Left lung (tissue), 10 donors: Measurements from ENCODE around the gene PRR5. TPM values are rescaled to one million over a fixed set of nuclear protein-coding genes. Genes with fewer than 3 reads are reported as not detected.
"Not testable (repeated sequence)": the region's sequence is repeated elsewhere in the genome, so short reads cannot be mapped to it uniquely, and the experiment has no call there.

Experiments
- ATAC-seq: fragments of 200-7000 bp; cut with Tn5 transposase; one replicate; pipeline ENCODE4 v1.9.1; 2020; ENCODE audit warnings: moderate library complexity
- DNase-seq, 4 donors: peaks; one replicate each; pipeline ENCODE4 v3.0.0-alpha.2; 2013 to 2020
- H3K27ac ChIP-seq, 2 donors: fragments of 200-600 bp; sonication (generic) in 1 of 2; one replicate each; pipeline versions ENCODE4 v1.5.0 to v1.8.0; 2020 to 2021
- H3K27me3 ChIP-seq, 2 donors: fragments of 200-600 bp; sonication (generic) in 1 of 2; one replicate each; pipeline versions ENCODE4 v1.5.0 to v1.8.0; 2020 to 2021
- H3K36me3 ChIP-seq, 2 donors: fragments of 200-600 bp; sonication (generic) in 1 of 2; one replicate each; pipeline versions ENCODE4 v1.5.0 to v1.8.0; 2020 to 2021
- H3K4me1 ChIP-seq, 2 donors: fragments of 200-600 bp; one replicate each; pipeline ENCODE4 v1.8.0; 2021
- H3K4me3 ChIP-seq, 2 donors: fragments of 200-600 bp; sonication (generic) in 1 of 2; one replicate each; pipeline versions ENCODE4 v1.5.0 to v1.8.0; 2020 to 2021; ENCODE audit warnings: mild to moderate bottlenecking in 1 of 2
- H3K9me3 ChIP-seq, 2 donors: fragments of 200-600 bp; sonication (generic) in 1 of 2; one replicate each; pipeline versions ENCODE4 v1.5.0 to v1.8.0; 2020 to 2021
- CTCF ChIP-seq, 2 donors: fragments of 200-600 bp; sonication (generic) in 1 of 2; IDR thresholded peaks; one replicate each; pipeline versions ENCODE4 v1.5.0 to v1.8.0; 2021; ENCODE audit warnings: antibody characterized with exemption in 2 of 2
- intact Hi-C, 2 donors: fragments of 100-400 bp; cut with DNase I; formaldehyde crosslinking; loops; one replicate each; pipeline versions ENCODE4 v1.11.2 to v1.14.2; 2022
- polyA plus RNA-seq, 6 donors: library from polyadenylated mRNA; unstranded; fragments of 120-200 nt; gene quantifications; one replicate each; pipeline ENCODE4 v1.2.1, GENCODE V29; 2013; ENCODE audit not compliant: insufficient read length in 6 of 6
- total RNA-seq, 2 donors: library from RNA; stranded (reverse); fragmentation: NEBNext Ultra II Directional; extraction: Animal tissue kit (Norgen Biotek cat#: 25700); gene quantifications; one replicate each; pipeline ENCODE4 v1.2.1, GENCODE V29; 2021
- donor health status: DM: no; HTN: yes; CAD: no.
- donor health status: DM: no; HTN: no; CAD: no.

Gene PRR5
- total and polyA plus RNA-seq, 8 donors, result 7.1 to 24.6 (median 20.0) TPM

- ATAC-seq, result no peak
These were observed 34.8 kb downstream of the PRR5 start for GRCh38 chr22:44736581-44737405.

GRCh38 chr22:44737406-44738346, 35.7 kb downstream of the PRR5 start:
- ATAC-seq (no peak), DNase-seq (peak in 1 of 4 donors; percentile 55)
- H3K4me1 ChIP-seq, result no peaks in the 10 kb centered on the region
- H3K36me3 ChIP-seq, result no peaks in the 10 kb centered on the region
- no peak overlapping the region for H3K27ac ChIP-seq
- peaks cover 0 to 41% of the 10 kb centered on the region in 2 donors for H3K27me3 ChIP-seq
- no peaks in the 10 kb centered on the region for H3K9me3 ChIP-seq
- intact Hi-C loops, result loop anchor here in 1 of 2 donors (2.0 kb wide), 1 partner anchor 41 kb away; no protein-coding TSS in a partner anchor
- H3K4me3 ChIP-seq, result no peak overlapping the region
- no peak for TF ChIP-seq CTCF (IDR thresholded peaks at IDR 0.05)

More at GRCh38 chr22:44736581-44737405, 34.8 kb downstream of the PRR5 start:
- H3K27me3 ChIP-seq, result peaks cover 0 to 41% of the 10 kb centered on the region in 2 donors
- intact Hi-C loops, result loop anchor here in 1 of 2 donors (2.0 kb wide), 1 partner anchor 40 kb away; no protein-coding TSS in a partner anchor
- no peaks in the 10 kb centered on the region for H3K9me3 ChIP-seq
- peak in 2 of 4 donors; percentile 78 to 82 for DNase-seq
- H3K36me3 ChIP-seq, result no peaks in the 10 kb centered on the region
- H3K4me1 ChIP-seq, result no peaks in the 10 kb centered on the region
- no peak overlapping the region for H3K4me3 ChIP-seq
- no peak for TF ChIP-seq CTCF (IDR thresholded peaks at IDR 0.05)
- H3K27ac ChIP-seq, result no peak overlapping the region

GRCh38 chr22:44738347-44738715, 36.3 kb downstream of the PRR5 start:
- intact Hi-C loops, result no loop called here
- no peaks in the 10 kb centered on the region for H3K36me3 ChIP-seq
- H3K27me3 ChIP-seq, result peaks cover 0 to 41% of the 10 kb centered on the region in 2 donors
- DNase-seq, result peak in 2 of 4 donors; percentile 57 to 82
- no peaks in the 10 kb centered on the region for H3K4me1 ChIP-seq
- ATAC-seq, result peak; percentile 62
- H3K4me3 ChIP-seq, result no peak overlapping the region
- no peaks in the 10 kb centered on the region for H3K9me3 ChIP-seq
- H3K27ac ChIP-seq, result no peak overlapping the region
- TF ChIP-seq CTCF (IDR thresholded peaks at IDR 0.05), result no peak

GRCh38 chr22:44739024-44739423, 37.0 kb downstream of the PRR5 start:
- TF ChIP-seq CTCF (IDR thresholded peaks at IDR 0.05), result no peak
- DNase-seq, result peak in 1 of 4 donors; percentile 50
- ATAC-seq, result no peak
- intact Hi-C loops, result no loop called here
- H3K27ac ChIP-seq, result no peak overlapping the region
- no peaks in the 10 kb centered on the region for H3K36me3 ChIP-seq
- no peak overlapping the region for H3K4me3 ChIP-seq
- H3K4me1 ChIP-seq, result no peaks in the 10 kb centered on the region
- no peaks in the 10 kb centered on the region for H3K9me3 ChIP-seq
- H3K27me3 ChIP-seq, result peaks cover 0 to 41% of the 10 kb centered on the region in 2 donors

- DNase-seq (peak in 1 of 4 donors; percentile 20), ATAC-seq (peak; percentile 21)
- H3K4me1 ChIP-seq, H3K27ac ChIP-seq, H3K36me3 ChIP-seq, H3K4me3 ChIP-seq, H3K9me3 ChIP-seq, intact Hi-C loops: not testable (repeated sequence)
- H3K27me3 ChIP-seq, result peaks cover 0 to 41% of the 10 kb centered on the region in 2 donors
These were observed 37.7 kb downstream of the PRR5 start for GRCh38 chr22:44739666-44740065.
